HAP-1 (cell line): ENCODE results near the gene FRAS1.
"Not testable (repeated sequence)": the region's sequence is repeated elsewhere in the genome, so short reads cannot be mapped to it uniquely, and the experiment has no call there.

Source experiments
- DNase-seq, 2 experiments: peaks; one replicate each; pipeline ENCODE4 v3.0.0-alpha.2; 2016 to 2020; ENCODE audit warnings: low spot score in 2 of 2
- H3K27me3 ChIP-seq: fragments of 250-450 bp; sonication (Bioruptor Pico); 2 replicates; pipeline ENCODE4 v1.5.1; 2020; ENCODE audit warnings: low read depth, mild to moderate bottlenecking, moderate library complexity
- H3K36me3 ChIP-seq: fragments of 250-450 bp; sonication (Bioruptor Pico); replicated peaks from 2 replicates; pipeline ENCODE4 v1.5.1; 2020; ENCODE audit warnings: mild to moderate bottlenecking
- H3K4me1 ChIP-seq: fragments of 250-450 bp; sonication (Bioruptor Pico); 2 replicates; pipeline ENCODE4 v1.5.1; 2020; ENCODE audit warnings: mild to moderate bottlenecking
- H3K4me3 ChIP-seq: fragments of 250-450 bp; sonication (Bioruptor Pico); 2 replicates; pipeline ENCODE4 v1.5.1; 2020; ENCODE audit warnings: mild to moderate bottlenecking, moderate library complexity
- H3K9me3 ChIP-seq: fragments of 250-450 bp; sonication (Bioruptor Pico); 2 replicates; pipeline ENCODE4 v1.5.1; 2020; ENCODE audit warnings: mild to moderate bottlenecking, moderate library complexity
- in situ Hi-C: fragments of 300-500 bp; cut with MboI; formaldehyde crosslinking; loops from 3 replicates; pipeline ENCODE4 v1.14.3; 2020; ENCODE audit warnings: low sequenced_read_pairs, inconsistent platforms, mixed read lengths

Gene FRAS1, protein sequence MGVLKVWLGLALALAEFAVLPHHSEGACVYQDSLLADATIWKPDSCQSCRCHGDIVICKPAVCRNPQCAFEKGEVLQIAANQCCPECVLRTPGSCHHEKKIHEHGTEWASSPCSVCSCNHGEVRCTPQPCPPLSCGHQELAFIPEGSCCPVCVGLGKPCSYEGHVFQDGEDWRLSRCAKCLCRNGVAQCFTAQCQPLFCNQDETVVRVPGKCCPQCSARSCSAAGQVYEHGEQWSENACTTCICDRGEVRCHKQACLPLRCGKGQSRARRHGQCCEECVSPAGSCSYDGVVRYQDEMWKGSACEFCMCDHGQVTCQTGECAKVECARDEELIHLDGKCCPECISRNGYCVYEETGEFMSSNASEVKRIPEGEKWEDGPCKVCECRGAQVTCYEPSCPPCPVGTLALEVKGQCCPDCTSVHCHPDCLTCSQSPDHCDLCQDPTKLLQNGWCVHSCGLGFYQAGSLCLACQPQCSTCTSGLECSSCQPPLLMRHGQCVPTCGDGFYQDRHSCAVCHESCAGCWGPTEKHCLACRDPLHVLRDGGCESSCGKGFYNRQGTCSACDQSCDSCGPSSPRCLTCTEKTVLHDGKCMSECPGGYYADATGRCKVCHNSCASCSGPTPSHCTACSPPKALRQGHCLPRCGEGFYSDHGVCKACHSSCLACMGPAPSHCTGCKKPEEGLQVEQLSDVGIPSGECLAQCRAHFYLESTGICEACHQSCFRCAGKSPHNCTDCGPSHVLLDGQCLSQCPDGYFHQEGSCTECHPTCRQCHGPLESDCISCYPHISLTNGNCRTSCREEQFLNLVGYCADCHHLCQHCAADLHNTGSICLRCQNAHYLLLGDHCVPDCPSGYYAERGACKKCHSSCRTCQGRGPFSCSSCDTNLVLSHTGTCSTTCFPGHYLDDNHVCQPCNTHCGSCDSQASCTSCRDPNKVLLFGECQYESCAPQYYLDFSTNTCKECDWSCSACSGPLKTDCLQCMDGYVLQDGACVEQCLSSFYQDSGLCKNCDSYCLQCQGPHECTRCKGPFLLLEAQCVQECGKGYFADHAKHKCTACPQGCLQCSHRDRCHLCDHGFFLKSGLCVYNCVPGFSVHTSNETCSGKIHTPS (N-terminal part only)

DNA sequence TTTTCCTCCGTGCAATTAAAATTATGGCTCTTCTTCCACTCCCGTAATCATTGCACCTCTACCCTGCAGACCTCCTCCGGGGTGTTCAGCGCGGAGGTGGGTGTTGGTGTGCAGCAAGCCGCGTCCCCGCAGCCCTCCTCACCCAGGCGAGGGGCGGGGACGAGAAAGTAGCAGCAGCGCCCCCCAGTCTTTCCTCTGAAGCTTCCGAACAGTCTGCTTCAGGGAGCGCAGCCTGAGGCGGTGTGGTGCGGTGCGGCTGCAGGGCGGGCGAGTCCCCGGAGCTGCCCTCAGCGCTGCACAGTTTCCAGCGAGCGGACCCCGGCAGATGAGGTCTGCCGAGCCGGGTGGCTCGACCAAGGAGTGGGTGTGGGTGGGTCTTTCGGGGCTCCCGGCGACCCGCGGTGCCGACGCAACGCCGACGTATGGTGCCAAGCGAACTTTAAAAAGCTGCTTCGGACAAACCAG, at the start of gene FRAS1:
Gene FRAS1, plus strand, starts transcription at position 189 of the 465 bp plus-strand sequence. CDS start 687 bp downstream, outside the sequence.
- no peaks in the 10 kb centered on the region for H3K9me3 ChIP-seq
- DNase-seq: peak; percentile 43 to 78
- H3K36me3 ChIP-seq: no peaks in the 10 kb centered on the region; the same call in 1 of the 2 replicates
- H3K4me1 ChIP-seq: peaks cover 9% of the 10 kb centered on the region
- H3K27me3 ChIP-seq: peaks cover 12% of the 10 kb centered on the region
- peak within 1 kb of the TSS; percentile 67 for H3K4me3 ChIP-seq
- in situ Hi-C loops: no loop called here

DNA sequence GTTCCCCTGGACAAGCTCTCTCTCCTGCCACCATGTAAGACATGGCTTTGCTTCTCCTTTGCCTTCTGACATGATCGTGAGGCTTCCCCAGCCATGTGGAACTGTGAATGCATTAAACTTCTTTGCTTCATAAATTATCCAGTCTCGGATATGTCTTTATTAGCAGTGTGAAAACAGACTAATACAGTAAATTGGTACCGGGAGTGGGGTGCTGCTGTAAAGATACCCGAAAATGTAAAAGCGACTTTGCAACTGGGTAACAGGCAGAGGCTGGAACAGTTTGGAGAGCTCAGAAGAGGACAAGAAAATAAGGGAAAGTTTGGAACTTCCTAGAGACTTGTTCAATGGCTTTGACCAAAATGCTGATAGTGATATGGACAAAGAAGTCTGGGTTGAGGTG, 46.1 kb upstream of the FRAS1 start:
- H3K27me3 ChIP-seq, DNase-seq, H3K4me3 ChIP-seq, H3K36me3 ChIP-seq, H3K4me1 ChIP-seq, H3K9me3 ChIP-seq, in situ Hi-C loops: not testable (repeated sequence)

DNA sequence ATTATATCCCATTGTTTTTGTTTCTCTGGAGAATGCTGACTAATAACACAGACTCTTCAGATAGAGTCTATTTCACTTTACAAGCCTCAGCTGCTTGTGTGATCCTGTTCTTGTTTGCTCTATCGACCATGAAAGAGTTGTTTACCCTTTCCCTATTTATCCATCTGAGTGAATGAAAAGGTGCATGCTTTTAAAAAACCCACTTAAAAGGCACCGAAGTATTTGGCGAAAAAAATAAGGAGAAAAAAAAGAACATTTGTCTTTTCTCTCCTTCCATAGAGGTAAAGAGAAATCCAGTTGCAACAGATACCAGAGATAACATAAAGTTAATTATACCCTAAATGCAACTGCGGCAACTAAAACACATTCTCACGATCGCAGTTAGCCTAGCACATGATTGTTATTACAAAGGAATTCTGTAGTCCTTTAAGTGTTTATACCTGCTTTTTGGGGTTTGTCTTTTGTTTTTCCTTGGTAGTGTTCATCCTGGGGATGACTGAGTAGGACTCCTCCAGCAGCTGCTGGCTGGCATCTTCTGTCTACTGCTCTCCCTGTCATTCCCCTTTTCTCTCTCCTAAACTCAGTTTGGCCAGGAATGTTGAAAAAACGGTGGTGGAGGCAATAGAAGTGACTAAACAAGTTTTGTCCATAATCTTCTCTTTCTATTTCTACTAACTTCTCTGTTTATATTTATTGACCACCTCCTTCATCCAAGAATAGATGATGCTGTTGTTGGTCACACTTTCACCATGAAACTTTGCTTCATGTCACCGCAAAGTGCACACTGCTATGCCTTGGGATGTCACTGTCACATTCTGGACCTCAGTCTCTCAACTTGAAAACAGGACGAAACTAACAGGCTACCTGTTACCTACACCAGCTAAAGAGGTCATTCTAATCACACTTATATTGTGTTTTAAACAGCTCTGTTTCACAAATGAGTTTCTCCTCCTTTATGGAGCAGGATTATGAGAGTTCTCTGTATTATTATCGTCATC, 41.9 kb upstream of the FRAS1 start:
- peaks cover 4% of the 10 kb centered on the region; the same call in 1 of the 2 replicates for H3K9me3 ChIP-seq
- DNase-seq: no peak
- no peak overlapping the region for H3K4me3 ChIP-seq
- H3K4me1 ChIP-seq: no peaks in the 10 kb centered on the region
- in situ Hi-C loops: no loop called here
- H3K36me3 ChIP-seq: no peaks in the 10 kb centered on the region
- H3K27me3 ChIP-seq: no peaks in the 10 kb centered on the region

DNA sequence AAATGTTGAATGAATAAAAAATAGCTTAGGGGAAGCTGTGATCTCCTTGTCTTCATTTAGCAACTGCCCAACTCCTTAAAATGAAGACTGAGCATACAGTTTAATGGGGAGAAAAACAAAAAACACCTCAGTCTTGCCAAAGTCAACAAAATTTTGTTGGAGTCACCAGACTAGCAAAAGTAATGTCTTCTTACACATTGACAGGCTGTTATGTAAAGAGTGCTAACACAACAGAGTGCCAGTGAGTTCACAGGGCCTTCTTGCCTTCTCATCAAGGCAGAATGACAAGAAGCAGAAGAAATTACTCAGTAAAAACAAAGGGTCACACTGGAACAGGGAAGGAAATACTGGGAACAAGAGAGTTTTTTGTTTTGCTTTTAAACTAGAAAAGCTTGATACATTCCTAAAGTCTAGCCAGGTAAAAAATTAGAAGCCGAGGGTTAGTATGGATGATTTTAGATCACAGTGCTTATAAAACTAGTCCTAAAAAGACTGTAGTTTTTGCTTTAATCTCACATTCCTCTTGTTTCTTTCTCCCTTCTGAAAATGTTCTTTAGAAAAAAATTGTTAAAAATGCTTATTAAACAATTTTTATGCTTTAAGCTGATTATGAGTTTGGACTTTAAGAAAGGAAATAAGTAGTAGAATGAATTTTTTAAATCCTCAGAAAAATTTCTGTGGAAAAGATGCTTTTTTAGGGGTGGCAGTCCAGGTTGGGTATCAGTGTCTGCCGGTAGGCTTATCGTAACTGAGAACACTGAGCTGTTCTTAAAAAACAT, 38.7 kb upstream of the FRAS1 start:
- in situ Hi-C loops: no loop called here

DNA sequence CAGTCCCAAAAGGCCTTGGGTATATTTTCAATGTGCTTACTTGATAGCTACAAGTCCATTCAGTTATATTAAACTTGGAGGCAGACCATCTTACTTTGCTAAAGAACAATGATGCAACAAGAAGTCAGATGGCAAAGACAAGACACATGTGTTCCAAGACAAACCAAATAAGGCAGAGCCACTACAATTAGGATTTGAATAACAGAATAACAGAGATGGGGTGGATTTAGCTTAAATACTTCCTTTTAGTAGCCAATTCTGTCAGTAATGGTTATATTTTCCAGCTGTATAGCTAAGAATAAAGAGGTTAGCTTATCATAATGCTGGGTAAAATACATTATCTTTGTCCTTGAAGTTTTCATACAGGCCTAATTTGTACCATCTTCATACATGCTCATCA, 37.7 kb upstream of the FRAS1 start:
- Histone ChIP-seq H3K36me3 (no peaks in the 10 kb centered on the region), H3K4me3 (no peak overlapping the region), H3K9me3 (no peaks in the 10 kb centered on the region), H3K27me3 (no peaks in the 10 kb centered on the region), H3K4me1 (peaks cover 12% of the 10 kb centered on the region)
- in situ Hi-C loops: no loop called here
- DNase-seq: no peak

More for the DNA sequence above, 38.7 kb upstream of the FRAS1 start:
- no peak for DNase-seq
- H3K4me3 ChIP-seq: no peak overlapping the region
- no peaks in the 10 kb centered on the region for H3K36me3 ChIP-seq
- H3K27me3 ChIP-seq: no peaks in the 10 kb centered on the region
- H3K4me1 ChIP-seq: peaks cover 3% of the 10 kb centered on the region; the same call in 1 of the 2 replicates
- H3K9me3 ChIP-seq: no peaks in the 10 kb centered on the region

DNA sequence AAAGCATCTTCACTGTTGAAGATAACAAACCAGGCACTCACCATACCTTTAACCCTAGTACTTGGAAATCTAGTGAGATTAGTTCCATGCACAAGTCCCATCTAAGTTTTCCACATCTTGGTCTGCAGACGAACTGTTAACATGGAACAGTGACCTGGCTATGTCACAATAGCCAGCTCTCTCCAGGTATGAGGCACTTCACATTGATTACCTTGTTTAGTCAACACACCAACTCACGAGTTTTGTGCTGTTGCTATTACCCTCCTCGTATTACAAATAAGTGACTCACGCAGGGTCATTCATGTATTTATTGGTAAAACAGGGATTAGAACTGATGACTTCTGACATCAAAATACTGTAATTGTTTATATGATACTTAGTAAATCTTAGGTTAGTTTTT, 36.4 kb upstream of the FRAS1 start:
- Histone ChIP-seq H3K36me3 (no peaks in the 10 kb centered on the region), H3K27me3 (no peaks in the 10 kb centered on the region), H3K4me3 (no peak overlapping the region), H3K9me3 (no peaks in the 10 kb centered on the region), H3K4me1 (peaks cover 12% of the 10 kb centered on the region)
- in situ Hi-C loops: no loop called here
- DNase-seq: no peak

DNA sequence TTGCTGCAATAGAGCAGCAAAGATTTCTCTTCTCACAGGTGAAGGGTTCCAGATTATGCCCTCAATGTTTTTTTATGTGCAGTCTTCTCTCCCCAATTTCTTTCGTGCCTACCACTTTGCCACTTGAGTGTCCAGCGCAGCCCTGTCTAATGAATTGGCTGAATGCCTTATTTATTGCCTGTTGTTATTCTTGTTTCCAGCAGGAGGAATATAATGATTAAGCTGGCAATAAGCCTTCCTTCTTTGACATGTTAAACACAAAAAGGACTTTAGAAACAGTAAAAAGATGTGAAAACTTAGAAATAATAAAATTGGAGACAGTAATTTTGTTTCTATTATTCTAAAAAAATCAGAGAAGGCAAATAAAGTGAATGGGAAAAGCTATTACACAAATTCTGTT, 34.6 kb upstream of the FRAS1 start:
- Histone ChIP-seq H3K36me3 (no peaks in the 10 kb centered on the region), H3K27me3 (no peaks in the 10 kb centered on the region), H3K4me3 (no peak overlapping the region), H3K4me1 (peaks cover 12% of the 10 kb centered on the region), H3K9me3 (no peaks in the 10 kb centered on the region)
- in situ Hi-C loops: no loop called here
- peak in 1 of 2 experiments; percentile 36 for DNase-seq

DNA sequence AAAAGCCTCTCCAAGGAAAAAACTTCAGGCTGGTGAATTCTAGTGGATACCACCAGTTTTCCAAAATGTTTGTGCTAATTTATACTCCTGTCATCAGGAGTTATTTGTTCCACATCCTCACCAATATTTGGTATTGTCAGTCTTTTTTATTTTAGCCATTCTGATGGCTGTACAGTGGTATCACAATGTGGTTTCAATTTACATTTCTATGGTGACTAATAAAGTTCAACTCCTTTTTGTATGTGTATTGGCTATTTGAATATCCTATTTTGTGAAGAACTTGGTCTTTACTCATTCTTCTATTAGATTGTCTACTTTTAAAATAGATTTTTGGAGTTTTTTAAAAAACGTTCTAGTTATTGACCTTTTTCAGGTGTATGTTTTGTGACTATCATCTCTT, 33.0 kb upstream of the FRAS1 start:
- Histone ChIP-seq H3K9me3 (no peaks in the 10 kb centered on the region), H3K4me1 (peaks cover 12% of the 10 kb centered on the region), H3K27me3 (no peaks in the 10 kb centered on the region), H3K36me3 (no peaks in the 10 kb centered on the region), H3K4me3 (no peak overlapping the region)
- in situ Hi-C loops: no loop called here
- peak in 1 of 2 experiments; percentile 6 for DNase-seq

DNA sequence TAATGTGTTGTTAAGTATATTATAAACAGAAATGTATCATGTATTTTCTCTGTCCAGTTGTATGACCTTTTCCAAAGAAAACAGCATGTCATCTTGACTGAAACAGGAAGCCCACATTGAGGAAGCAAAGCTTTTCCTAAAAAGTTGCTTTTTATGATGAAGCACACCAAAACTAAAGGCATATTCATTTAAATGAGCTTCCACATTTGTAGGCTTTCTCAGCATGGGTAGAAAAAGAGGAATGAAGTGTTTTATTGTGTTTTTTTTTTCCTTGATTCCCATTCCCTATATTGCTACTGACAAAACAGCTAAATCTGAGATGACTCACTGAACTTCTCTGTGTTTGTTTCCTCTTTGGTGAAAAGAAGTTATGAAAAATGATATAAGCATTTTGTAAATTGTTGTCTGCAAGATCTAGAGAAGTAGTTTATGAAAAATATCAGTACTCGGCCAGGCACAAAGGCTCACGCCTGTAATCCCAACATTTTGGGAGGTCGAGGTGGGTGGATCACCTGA, 32.5 kb upstream of the FRAS1 start:
- in situ Hi-C loops: no loop called here
- Histone ChIP-seq H3K27me3 (no peaks in the 10 kb centered on the region), H3K36me3 (no peaks in the 10 kb centered on the region), H3K9me3 (no peaks in the 10 kb centered on the region), H3K4me3 (no peak overlapping the region), H3K4me1 (peaks cover 12% of the 10 kb centered on the region)
- DNase-seq: no peak

DNA sequence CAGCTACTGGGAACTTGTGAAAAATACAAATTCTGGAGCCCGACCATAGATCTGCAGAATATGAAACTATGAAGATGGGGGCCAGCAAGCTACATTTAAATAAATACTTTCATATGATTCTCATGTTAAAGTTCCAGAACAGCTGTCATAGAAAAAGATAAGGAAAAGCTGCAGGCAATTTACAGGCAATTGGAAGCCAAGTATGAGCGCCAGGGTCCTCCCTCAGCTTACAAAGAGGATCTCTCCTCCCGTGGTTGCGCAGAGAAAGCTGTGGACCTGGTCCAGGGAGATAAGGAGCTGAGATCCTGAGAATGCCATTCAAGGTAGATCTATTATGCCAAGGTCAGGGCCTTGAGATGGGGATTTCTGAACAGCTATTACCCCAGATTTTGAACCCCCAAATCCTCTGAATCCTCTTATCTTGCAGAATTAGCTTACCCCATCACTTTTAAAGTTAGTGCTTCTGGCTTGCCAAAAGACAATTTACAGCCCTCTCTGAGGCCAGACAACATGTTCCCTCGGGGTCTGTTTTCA, 25.6 kb upstream of the FRAS1 start:
- in situ Hi-C loops: no loop called here
- H3K4me3 ChIP-seq: no peak overlapping the region
- DNase-seq: no peak

DNA sequence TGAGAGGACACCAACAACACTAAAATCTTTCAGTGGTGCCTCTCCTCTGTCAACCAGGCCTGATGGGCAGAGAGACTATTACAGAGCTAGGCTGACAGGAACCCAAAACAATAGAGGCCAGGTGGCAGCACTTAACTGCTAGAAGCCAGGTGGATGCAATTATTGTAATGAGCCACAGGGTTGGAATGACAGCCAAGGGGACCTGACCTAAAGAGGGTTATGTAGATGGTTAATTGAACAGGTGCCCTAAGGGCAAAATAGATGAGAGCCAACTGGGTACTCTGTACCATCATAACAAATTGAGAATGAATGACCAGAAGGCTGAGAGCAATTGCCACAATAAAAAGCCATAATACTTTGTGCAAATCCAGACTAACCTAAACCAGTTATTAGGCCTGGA, 24.7 kb upstream of the FRAS1 start:
- in situ Hi-C loops: no loop called here
- no peak overlapping the region for H3K4me3 ChIP-seq
- H3K4me1 ChIP-seq: no peaks in the 10 kb centered on the region
- no peak for DNase-seq
- no peaks in the 10 kb centered on the region for H3K9me3 ChIP-seq
- peaks cover 3% of the 10 kb centered on the region; the same call in 1 of the 2 replicates for H3K27me3 ChIP-seq
- no peaks in the 10 kb centered on the region for H3K36me3 ChIP-seq

More for the DNA sequence above, 25.6 kb upstream of the FRAS1 start:
- H3K36me3 ChIP-seq: no peaks in the 10 kb centered on the region
- no peaks in the 10 kb centered on the region for H3K4me1 ChIP-seq
- H3K9me3 ChIP-seq: no peaks in the 10 kb centered on the region
- no peaks in the 10 kb centered on the region; the same call in 1 of the 2 replicates for H3K27me3 ChIP-seq

DNA sequence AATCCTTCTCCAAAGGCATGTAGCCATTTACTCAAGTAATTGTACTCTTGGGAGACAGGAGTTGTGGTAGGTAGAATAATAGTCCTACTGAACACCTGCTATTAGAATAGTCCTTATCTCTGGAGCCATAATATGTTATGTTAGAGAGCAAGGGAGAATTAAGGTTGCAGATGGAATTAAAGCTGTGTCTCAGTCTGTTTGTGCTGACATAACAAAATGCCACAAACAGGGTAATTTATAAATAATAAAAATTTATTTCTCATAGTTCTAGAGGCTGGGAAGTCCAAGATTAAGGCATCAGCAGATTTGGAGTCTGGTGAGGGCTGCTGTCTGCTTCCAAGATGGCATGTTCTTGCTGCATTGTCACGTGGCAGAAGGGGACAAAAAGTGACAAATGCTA, 24.2 kb upstream of the FRAS1 start:
- no peak overlapping the region for H3K4me3 ChIP-seq
- no peaks in the 10 kb centered on the region for H3K4me1 ChIP-seq
- H3K9me3 ChIP-seq: no peaks in the 10 kb centered on the region
- no peaks in the 10 kb centered on the region for H3K36me3 ChIP-seq
- DNase-seq: no peak
- peaks cover 3% of the 10 kb centered on the region; the same call in 1 of the 2 replicates for H3K27me3 ChIP-seq
- in situ Hi-C loops: no loop called here
